ENCODE data around the gene MAGI3. TPM values are rescaled to one million over a fixed set of nuclear protein-coding genes. Genes with fewer than 3 reads are reported as not detected.

MAGI3 gene
- total and polyA plus RNA-seq, 2 of the 13 experiments (the other 11 are each of a cell fraction or from before 2014, with no cell fraction given), result 4.0 to 11.8 TPM

DNA sequence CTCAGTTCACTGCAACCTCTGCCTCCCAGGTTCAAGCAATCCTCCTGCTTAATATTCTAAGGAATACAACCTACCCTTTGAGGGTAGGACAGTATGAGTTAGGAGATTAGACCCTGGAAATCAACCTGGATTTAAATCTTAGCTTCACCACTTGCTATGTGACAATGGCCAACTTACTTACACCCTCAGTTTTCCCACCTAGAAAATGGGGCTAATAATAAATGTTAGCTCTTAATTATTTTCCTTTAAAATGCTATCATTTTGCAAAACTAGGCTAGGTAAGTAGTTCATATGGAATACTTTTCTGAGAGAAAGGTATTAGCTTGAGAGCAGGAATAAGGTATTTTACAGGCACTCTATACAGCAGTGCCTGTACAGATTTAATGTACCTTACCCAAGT lies 258.2 kb downstream of the MAGI3 start:
- TF ChIP-seq ZNF629 (CRISPR knock-in tag; conservative IDR thresholded peaks at IDR 0.05), result peak; percentile 63
- TF ChIP-seq RFX1 (IDR thresholded peaks at IDR 0.05), result no peak
- TF ChIP-seq, protein P1, sequence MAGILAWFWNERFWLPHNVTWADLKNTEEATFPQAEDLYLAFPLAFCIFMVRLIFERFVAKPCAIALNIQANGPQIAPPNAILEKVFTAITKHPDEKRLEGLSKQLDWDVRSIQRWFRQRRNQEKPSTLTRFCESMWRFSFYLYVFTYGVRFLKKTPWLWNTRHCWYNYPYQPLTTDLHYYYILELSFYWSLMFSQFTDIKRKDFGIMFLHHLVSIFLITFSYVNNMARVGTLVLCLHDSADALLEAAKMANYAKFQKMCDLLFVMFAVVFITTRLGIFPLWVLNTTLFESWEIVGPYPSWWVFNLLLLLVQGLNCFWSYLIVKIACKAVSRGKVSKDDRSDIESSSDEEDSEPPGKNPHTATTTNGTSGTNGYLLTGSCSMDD (CRISPR knock-in tag; IDR thresholded peaks at IDR 0.05), result no peak
- POLR2A ChIA-PET, result no interaction called here

DNA sequence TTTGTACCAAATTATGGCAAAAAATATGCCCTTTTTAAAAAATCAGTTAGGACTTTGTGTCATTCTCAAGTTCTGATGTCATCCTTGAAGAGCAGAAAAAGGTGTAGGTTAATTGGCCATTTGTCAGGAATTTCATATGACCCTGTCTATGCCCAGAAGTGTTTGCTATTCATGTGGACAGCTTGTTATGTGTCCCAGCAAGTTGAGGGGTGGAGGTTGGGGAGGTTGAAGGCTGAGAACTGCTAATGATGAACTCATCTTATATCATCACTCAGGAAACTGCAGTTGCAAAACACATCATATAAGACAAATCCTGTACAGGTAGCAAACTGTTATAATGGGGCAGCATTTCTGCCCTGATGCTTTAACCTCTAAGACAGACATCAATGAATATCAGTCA lies 262.5 kb downstream of the MAGI3 start:
- in situ Hi-C loops (cut with HindIII; ENCODE audit: extremely low pct_ligation_motif_present, low pct_unique_long_range_greater_than_20kb) (loop anchor here (25.0 kb wide), 1 partner anchor 165 kb away; no protein-coding TSS in a partner anchor), intact Hi-C loops (cut with micrococcal nuclease; ENCODE audit: unreplicated experiment) (no loop called here)
- ChIA-PET CTCF (ENCODE audit: low intra/inter-chr PET ratio, low total read pairs) (no interaction called here), POLR2A (no interaction called here)
- H3K4me1 ChIP-seq (ENCODE audit: insufficient read depth, low read length), result no peaks in the 10 kb centered on the region
- H3K4me3 ChIP-seq (replicated peaks in 1 of 3; ENCODE audit: insufficient read depth in 1 of 3, low read depth in 2 of 3, low read length in 3 of 3), result no peak overlapping the region
- FAIRE-seq (no peak), ATAC-seq (no peak), DNase-seq (ENCODE audit: low spot score) (peak; percentile 2)
- BruUV-seq (replicated peaks), result no TSS peak
- H4K20me1 ChIP-seq (ENCODE audit: insufficient read depth, low read length), result no peaks in the 10 kb centered on the region
- H2AFZ ChIP-seq (ENCODE audit: low read length), result no peak overlapping the region
- H3K9ac ChIP-seq (ENCODE audit: insufficient read depth, low read depth, low read length), result no peak overlapping the region
- no peaks in the 10 kb centered on the region for H3K27me3 ChIP-seq (ENCODE audit: control insufficient read depth in 1 of 2, insufficient read depth in 2 of 2, low read length in 2 of 2)
- H3K9me3 ChIP-seq (ENCODE audit: low read length), result no peaks in the 10 kb centered on the region
- no peak overlapping the region for H3K4me2 ChIP-seq (ENCODE audit: low read depth, low read length)
- H3K27ac ChIP-seq (ENCODE audit: extremely low read length, insufficient read depth, low read length), result no peak overlapping the region
- H3K36me3 ChIP-seq (replicated peaks in 1 of 2; ENCODE audit: control insufficient read depth in 1 of 2, insufficient read depth in 2 of 2, low read length in 2 of 2), result peaks cover 1 to 4% of the 10 kb centered on the region in 2 experiments; a peak in 2 of 5 replicates
- H3K79me2 ChIP-seq (ENCODE audit: insufficient read depth, low read length), result no peaks in the 10 kb centered on the region
- TF ChIP-seq, protein P2, sequence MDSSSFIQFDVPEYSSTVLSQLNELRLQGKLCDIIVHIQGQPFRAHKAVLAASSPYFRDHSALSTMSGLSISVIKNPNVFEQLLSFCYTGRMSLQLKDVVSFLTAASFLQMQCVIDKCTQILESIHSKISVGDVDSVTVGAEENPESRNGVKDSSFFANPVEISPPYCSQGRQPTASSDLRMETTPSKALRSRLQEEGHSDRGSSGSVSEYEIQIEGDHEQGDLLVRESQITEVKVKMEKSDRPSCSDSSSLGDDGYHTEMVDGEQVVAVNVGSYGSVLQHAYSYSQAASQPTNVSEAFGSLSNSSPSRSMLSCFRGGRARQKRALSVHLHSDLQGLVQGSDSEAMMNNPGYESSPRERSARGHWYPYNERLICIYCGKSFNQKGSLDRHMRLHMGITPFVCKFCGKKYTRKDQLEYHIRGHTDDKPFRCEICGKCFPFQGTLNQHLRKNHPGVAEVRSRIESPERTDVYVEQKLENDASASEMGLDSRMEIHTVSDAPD (CRISPR knock-in tag; IDR thresholded peaks at IDR 0.05), result no peak
- TF ChIP-seq ZNF775 (CRISPR knock-in tag; IDR thresholded peaks at IDR 0.05; ENCODE audit: borderline replicate concordance) (no peak), AHR (CRISPR knock-in tag; IDR thresholded peaks at IDR 0.05) (no peak), ZBTB38 (CRISPR knock-in tag; IDR thresholded peaks at IDR 0.05) (no peak)
- TF ChIP-seq, protein P3, sequence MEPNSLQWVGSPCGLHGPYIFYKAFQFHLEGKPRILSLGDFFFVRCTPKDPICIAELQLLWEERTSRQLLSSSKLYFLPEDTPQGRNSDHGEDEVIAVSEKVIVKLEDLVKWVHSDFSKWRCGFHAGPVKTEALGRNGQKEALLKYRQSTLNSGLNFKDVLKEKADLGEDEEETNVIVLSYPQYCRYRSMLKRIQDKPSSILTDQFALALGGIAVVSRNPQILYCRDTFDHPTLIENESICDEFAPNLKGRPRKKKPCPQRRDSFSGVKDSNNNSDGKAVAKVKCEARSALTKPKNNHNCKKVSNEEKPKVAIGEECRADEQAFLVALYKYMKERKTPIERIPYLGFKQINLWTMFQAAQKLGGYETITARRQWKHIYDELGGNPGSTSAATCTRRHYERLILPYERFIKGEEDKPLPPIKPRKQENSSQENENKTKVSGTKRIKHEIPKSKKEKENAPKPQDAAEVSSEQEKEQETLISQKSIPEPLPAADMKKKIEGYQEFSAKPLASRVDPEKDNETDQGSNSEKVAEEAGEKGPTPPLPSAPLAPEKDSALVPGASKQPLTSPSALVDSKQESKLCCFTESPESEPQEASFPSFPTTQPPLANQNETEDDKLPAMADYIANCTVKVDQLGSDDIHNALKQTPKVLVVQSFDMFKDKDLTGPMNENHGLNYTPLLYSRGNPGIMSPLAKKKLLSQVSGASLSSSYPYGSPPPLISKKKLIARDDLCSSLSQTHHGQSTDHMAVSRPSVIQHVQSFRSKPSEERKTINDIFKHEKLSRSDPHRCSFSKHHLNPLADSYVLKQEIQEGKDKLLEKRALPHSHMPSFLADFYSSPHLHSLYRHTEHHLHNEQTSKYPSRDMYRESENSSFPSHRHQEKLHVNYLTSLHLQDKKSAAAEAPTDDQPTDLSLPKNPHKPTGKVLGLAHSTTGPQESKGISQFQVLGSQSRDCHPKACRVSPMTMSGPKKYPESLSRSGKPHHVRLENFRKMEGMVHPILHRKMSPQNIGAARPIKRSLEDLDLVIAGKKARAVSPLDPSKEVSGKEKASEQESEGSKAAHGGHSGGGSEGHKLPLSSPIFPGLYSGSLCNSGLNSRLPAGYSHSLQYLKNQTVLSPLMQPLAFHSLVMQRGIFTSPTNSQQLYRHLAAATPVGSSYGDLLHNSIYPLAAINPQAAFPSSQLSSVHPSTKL (CRISPR knock-in tag; IDR thresholded peaks at IDR 0.05), result no peak
- TF ChIP-seq, protein P4, sequence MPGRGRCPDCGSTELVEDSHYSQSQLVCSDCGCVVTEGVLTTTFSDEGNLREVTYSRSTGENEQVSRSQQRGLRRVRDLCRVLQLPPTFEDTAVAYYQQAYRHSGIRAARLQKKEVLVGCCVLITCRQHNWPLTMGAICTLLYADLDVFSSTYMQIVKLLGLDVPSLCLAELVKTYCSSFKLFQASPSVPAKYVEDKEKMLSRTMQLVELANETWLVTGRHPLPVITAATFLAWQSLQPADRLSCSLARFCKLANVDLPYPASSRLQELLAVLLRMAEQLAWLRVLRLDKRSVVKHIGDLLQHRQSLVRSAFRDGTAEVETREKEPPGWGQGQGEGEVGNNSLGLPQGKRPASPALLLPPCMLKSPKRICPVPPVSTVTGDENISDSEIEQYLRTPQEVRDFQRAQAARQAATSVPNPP (CRISPR knock-in tag; IDR thresholded peaks at IDR 0.05), result no peak

More for the DNA sequence above, 258.2 kb downstream of the MAGI3 start:
- no peaks in the 10 kb centered on the region for H3K4me1 ChIP-seq (ENCODE audit: insufficient read depth, low read length)
- CTCF ChIA-PET (ENCODE audit: low intra/inter-chr PET ratio, low total read pairs), result no interaction called here
- no peaks in the 10 kb centered on the region for H3K9me3 ChIP-seq (ENCODE audit: low read length)
- BruUV-seq (replicated peaks), result no TSS peak
- H3K79me2 ChIP-seq (ENCODE audit: insufficient read depth, low read length), result no peaks in the 10 kb centered on the region
- no peak overlapping the region for H2AFZ ChIP-seq (ENCODE audit: low read length)
- H3K27me3 ChIP-seq (ENCODE audit: control insufficient read depth in 1 of 2, insufficient read depth in 2 of 2, low read length in 2 of 2), result no peaks in the 10 kb centered on the region
- no peak overlapping the region for H3K4me2 ChIP-seq (ENCODE audit: low read depth, low read length)
- H3K27ac ChIP-seq (ENCODE audit: extremely low read length, insufficient read depth, low read length), result no peak overlapping the region
- intact Hi-C loops (cut with micrococcal nuclease; ENCODE audit: unreplicated experiment), result no loop called here
- ATAC-seq (no peak), FAIRE-seq (no peak), DNase-seq (ENCODE audit: low spot score) (no peak)
- H3K36me3 ChIP-seq (replicated peaks in 1 of 2; ENCODE audit: control insufficient read depth in 1 of 2, insufficient read depth in 2 of 2, low read length in 2 of 2), result peaks cover 1 to 9% of the 10 kb centered on the region in 2 experiments; a peak in 1 of 5 replicates
- H4K20me1 ChIP-seq (ENCODE audit: insufficient read depth, low read length), result no peaks in the 10 kb centered on the region
- H3K9ac ChIP-seq (ENCODE audit: insufficient read depth, low read depth, low read length), result no peak overlapping the region
- in situ Hi-C loops (cut with HindIII; ENCODE audit: extremely low pct_ligation_motif_present, low pct_unique_long_range_greater_than_20kb), result no loop called here
- H3K4me3 ChIP-seq (replicated peaks in 1 of 3; ENCODE audit: insufficient read depth in 1 of 3, low read depth in 2 of 3, low read length in 3 of 3), result no peak overlapping the region
